Parathyroid adenoma (tissue), 2 donors: ENCODE measurements around the gene GP9.

Experiments used
- H2AFZ ChIP-seq: fragments of 300-600 bp; sonication (generic); one replicate; pipeline ENCODE4 v1.7.0; 2017; ENCODE audit warnings: antibody characterized with exemption, mild to moderate bottlenecking
- H3K27ac ChIP-seq: fragments of 300-600 bp; sonication (generic); one replicate; pipeline ENCODE4 v1.7.0; 2017
- H3K27me3 ChIP-seq: fragments of 300-600 bp; sonication (generic); one replicate; pipeline ENCODE4 v1.7.0; 2017; ENCODE audit warnings: low read length; ENCODE audit not compliant: control insufficient read depth, insufficient read depth
- H3K36me3 ChIP-seq: fragments of 300-600 bp; sonication (generic); one replicate; pipeline ENCODE4 v1.7.0; 2017; ENCODE audit warnings: low read length; ENCODE audit not compliant: control insufficient read depth, insufficient read depth
- H3K4me1 ChIP-seq: fragments of 300-600 bp; sonication (generic); one replicate; pipeline ENCODE4 v1.7.0; 2017; ENCODE audit warnings: control low read depth
- H3K4me2 ChIP-seq: fragments of 300-600 bp; sonication (generic); one replicate; pipeline ENCODE4 v1.7.0; 2017; ENCODE audit warnings: low read length
- H3K4me3 ChIP-seq: fragments of 300-600 bp; sonication (generic); one replicate; pipeline ENCODE4 v1.7.0; 2017; ENCODE audit warnings: low read depth, low read length
- H3K79me2 ChIP-seq: fragments of 300-600 bp; sonication (generic); one replicate; pipeline ENCODE4 v1.7.0; 2017; ENCODE audit warnings: control low read depth
- H3K9ac ChIP-seq: fragments of 300-600 bp; sonication (generic); one replicate; pipeline ENCODE4 v1.7.0; 2017; ENCODE audit warnings: mild to moderate bottlenecking
- H3K9me3 ChIP-seq: fragments of 300-600 bp; sonication (generic); one replicate; pipeline ENCODE4 v1.7.0; 2017; ENCODE audit warnings: low read length; ENCODE audit not compliant: control insufficient read depth
- TF ChIP-seq, protein P1 (sequence below): fragments of 300-600 bp; sonication (generic); IDR thresholded peaks from one replicate; pipeline ENCODE4 v1.7.0; 2017; ENCODE audit warnings: antibody characterized with exemption, mild to moderate bottlenecking
- donor health status: primary hyperparathyroidism.

GP9 gene

DNA sequence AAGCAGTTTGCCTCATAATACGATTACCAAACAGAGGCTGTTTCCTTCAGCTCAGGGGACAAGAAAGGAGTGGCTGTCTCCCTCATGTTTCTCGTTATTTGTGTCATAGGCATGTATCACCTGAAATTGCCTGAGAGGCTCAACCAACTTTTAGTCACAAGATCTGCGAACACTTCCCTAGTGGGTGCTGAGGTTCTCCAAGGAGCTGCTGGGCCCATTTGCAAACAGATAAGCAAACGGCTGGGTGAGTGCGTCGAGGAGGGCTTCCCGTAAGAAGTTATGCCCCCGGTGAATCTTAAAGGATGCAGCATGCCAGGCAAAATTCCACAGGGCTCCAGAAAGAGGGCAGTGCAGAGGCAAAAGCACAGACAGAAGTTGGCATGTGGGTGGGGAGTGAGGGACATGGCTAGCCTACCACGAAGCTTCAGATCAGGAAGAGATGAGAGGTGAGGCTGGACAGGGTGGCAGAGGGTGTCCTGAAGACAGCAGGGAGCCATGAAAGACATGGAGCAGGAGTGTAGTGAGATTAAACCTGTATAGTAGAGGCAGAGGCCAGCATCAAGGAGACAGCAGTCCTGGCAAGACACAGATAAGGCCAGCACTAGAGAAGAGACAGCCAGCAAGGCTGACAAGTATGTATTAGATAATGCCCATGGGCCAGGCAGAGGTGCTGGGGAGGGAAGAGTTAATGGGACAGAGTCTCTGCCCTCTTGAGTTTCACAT is 4.0 kb upstream of the GP9 start:
- H3K4me3 ChIP-seq, result no peak overlapping the region
- H3K27me3 ChIP-seq, result no peaks in the 10 kb centered on the region
- no peaks in the 10 kb centered on the region for H3K36me3 ChIP-seq
- H3K27ac ChIP-seq, result no peak overlapping the region
- H3K9ac ChIP-seq, result no peak overlapping the region
- no peaks in the 10 kb centered on the region for H3K9me3 ChIP-seq
- no peak overlapping the region for H3K4me2 ChIP-seq
- TF ChIP-seq, protein P1, sequence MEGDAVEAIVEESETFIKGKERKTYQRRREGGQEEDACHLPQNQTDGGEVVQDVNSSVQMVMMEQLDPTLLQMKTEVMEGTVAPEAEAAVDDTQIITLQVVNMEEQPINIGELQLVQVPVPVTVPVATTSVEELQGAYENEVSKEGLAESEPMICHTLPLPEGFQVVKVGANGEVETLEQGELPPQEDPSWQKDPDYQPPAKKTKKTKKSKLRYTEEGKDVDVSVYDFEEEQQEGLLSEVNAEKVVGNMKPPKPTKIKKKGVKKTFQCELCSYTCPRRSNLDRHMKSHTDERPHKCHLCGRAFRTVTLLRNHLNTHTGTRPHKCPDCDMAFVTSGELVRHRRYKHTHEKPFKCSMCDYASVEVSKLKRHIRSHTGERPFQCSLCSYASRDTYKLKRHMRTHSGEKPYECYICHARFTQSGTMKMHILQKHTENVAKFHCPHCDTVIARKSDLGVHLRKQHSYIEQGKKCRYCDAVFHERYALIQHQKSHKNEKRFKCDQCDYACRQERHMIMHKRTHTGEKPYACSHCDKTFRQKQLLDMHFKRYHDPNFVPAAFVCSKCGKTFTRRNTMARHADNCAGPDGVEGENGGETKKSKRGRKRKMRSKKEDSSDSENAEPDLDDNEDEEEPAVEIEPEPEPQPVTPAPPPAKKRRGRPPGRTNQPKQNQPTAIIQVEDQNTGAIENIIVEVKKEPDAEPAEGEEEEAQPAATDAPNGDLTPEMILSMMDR, result no peak
- H2AFZ ChIP-seq, result no peak overlapping the region
- H3K79me2 ChIP-seq, result no peaks in the 10 kb centered on the region
- H3K4me1 ChIP-seq, result peaks cover 11% of the 10 kb centered on the region

DNA sequence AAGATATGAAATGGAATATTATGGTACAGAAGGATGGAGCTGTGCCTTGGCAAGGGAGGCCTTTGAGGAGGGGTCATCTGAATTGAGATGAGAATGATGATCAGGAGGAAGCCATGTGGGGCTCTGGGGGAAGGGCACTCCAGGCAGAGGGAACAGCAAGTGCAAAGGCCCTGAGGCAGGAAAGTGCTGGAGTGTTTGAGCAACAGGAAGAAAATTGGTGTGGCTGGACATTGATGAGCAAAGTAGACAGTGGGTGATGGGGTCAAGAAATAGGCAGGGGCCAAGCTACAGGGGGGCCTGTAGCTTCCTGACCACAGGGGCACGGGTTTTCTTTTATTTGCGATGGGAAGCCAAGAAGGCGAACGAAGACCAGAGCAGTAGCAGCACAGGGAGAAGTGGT is 3.3 kb upstream of the GP9 start:
- Histone ChIP-seq H3K27me3 (no peaks in the 10 kb centered on the region), H3K9ac (no peak overlapping the region), H3K79me2 (no peaks in the 10 kb centered on the region), H3K4me2 (no peak overlapping the region), H3K4me1 (peaks cover 11% of the 10 kb centered on the region), H3K4me3 (no peak overlapping the region), H3K27ac (no peak overlapping the region), H3K36me3 (no peaks in the 10 kb centered on the region), H2AFZ (no peak overlapping the region), H3K9me3 (no peaks in the 10 kb centered on the region)
- TF ChIP-seq, protein P1, result no peak

DNA sequence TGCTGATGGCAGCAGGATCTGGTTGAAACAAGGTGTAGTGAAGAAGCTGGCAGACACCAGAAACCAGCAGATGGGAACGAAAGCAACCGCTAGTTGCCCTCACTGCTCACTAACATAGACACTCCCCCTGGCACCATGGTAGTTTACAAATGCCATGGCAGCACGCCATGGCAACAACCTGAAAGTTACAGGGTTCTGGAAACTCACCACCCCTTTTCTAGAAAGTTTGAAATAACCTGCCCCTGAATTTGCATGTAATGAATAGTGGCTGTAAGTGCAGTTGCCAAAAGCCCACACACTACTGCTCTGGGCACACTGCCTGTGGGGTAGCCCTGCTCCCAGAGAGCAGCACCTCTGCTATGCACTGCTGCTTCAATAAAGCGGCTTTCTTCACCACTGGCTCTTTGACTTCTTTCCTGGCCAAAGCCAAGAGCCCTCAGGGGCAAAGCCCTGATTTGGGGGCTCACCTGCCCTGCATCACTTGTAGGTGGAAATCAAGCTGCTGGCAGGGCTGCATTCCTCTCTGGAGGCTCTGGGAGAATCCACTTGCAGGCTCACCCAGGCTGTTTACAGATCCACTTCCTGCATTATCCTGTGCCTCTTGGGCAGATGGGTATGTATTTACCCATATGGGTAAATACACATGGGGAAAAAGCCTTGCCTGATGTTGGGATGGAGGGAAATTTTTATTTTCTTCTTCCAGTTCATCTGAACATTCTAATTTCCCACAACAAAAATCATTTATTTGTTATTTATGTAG is 2.0 kb upstream of the GP9 start:
- H3K4me2 ChIP-seq, result no peak overlapping the region
- TF ChIP-seq, protein P1, result no peak
- H3K27ac ChIP-seq, result no peak overlapping the region
- H3K36me3 ChIP-seq, result no peaks in the 10 kb centered on the region
- no peaks in the 10 kb centered on the region for H3K9me3 ChIP-seq
- H3K4me1 ChIP-seq, result peaks cover 10% of the 10 kb centered on the region
- H3K79me2 ChIP-seq, result no peaks in the 10 kb centered on the region
- no peak overlapping the region for H3K9ac ChIP-seq
- peak overlapping the region; percentile 47 for H2AFZ ChIP-seq
- H3K27me3 ChIP-seq, result no peaks in the 10 kb centered on the region
- no peak overlapping the region for H3K4me3 ChIP-seq

- H3K4me3 ChIP-seq, result no peak overlapping the region
- no peaks in the 10 kb centered on the region for H3K27me3 ChIP-seq
- H3K4me1 ChIP-seq, result peaks cover 9% of the 10 kb centered on the region
- H3K79me2 ChIP-seq, result no peaks in the 10 kb centered on the region
- H2AFZ ChIP-seq, result no peak overlapping the region
- H3K9me3 ChIP-seq, result no peaks in the 10 kb centered on the region
- no peak overlapping the region for H3K9ac ChIP-seq
- TF ChIP-seq, protein P1, result no peak
- H3K36me3 ChIP-seq, result no peaks in the 10 kb centered on the region
- H3K27ac ChIP-seq, result no peak overlapping the region
- H3K4me2 ChIP-seq, result no peak overlapping the region
Measured at GRCh38 chr3:129059311-129059958, 1.1 kb upstream of the GP9 start.
